ENCODE measurements around the gene FNDC3B. TPM values are rescaled to one million over a fixed set of nuclear protein-coding genes. Genes with fewer than 3 reads are reported as not detected.

The FNDC3B gene
- total and polyA plus RNA-seq, 2 of the 8 experiments (the other 6 are each of a cell fraction or from before 2014, with no cell fraction given): 14.1 to 44.4 TPM

GRCh38 chr3:172305552-172305951, 266.2 kb downstream of the FNDC3B start (continued):
- no peak for TF ChIP-seq GABPA (IDR thresholded peaks at IDR 0.05; ENCODE audit: borderline replicate concordance, insufficient read depth, low read length)
- no peak for TF ChIP-seq KDM5A (IDR thresholded peaks at IDR 0.05; ENCODE audit: low read length)
- TF ChIP-seq SIX5 (IDR thresholded peaks at IDR 0.05; ENCODE audit: low read depth, low read length): no peak
- no peak for TF ChIP-seq RFX5 (IDR thresholded peaks at IDR 0.05; ENCODE audit: borderline replicate concordance, low read depth, low read length)
- TF ChIP-seq YY1 (IDR thresholded peaks at IDR 0.05; ENCODE audit: low read depth, low read length): no peak
- TF ChIP-seq CTBP2 (IDR thresholded peaks at IDR 0.05; ENCODE audit: borderline replicate concordance, insufficient read depth, insufficient read length, low read length): no peak
- no peak for TF ChIP-seq HDAC6 (IDR thresholded peaks at IDR 0.05; ENCODE audit: low read depth, low read length)
